ENCODE results near the gene ZNF227.

DNA sequence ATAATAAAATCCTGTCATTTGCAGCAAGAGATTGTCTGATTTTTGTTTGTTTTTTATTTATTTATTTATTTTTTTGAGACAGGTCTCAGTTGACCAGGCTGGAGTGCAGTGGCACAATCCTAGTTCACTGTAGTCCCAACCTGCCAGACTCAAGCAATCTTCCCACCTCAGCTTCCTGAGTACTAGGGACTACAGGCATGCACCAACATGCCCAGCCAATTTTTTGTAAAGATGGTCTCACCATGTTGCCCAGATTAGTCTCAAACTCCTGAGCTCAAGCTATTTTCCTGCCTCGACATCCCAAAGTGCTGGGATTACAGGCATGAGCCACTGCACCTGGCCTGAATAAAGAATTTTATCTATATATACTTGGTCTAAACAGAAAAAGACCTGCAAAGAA lies 65.0 kb downstream of the ZNF227 start:
- no peak for TF ChIP-seq EZH2phosphoT487 (IDR thresholded peaks at IDR 0.05; ENCODE audit: borderline replicate concordance, low read length)
- TF ChIP-seq, protein P1, sequence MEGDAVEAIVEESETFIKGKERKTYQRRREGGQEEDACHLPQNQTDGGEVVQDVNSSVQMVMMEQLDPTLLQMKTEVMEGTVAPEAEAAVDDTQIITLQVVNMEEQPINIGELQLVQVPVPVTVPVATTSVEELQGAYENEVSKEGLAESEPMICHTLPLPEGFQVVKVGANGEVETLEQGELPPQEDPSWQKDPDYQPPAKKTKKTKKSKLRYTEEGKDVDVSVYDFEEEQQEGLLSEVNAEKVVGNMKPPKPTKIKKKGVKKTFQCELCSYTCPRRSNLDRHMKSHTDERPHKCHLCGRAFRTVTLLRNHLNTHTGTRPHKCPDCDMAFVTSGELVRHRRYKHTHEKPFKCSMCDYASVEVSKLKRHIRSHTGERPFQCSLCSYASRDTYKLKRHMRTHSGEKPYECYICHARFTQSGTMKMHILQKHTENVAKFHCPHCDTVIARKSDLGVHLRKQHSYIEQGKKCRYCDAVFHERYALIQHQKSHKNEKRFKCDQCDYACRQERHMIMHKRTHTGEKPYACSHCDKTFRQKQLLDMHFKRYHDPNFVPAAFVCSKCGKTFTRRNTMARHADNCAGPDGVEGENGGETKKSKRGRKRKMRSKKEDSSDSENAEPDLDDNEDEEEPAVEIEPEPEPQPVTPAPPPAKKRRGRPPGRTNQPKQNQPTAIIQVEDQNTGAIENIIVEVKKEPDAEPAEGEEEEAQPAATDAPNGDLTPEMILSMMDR (IDR thresholded peaks at IDR 0.05; ENCODE audit: low read depth, low read length, poor library complexity, severe bottlenecking): no peak

Measured in DOHH2 (cell line).